MCF 10A (cell line): Measurements from ENCODE around the gene FOXP1. TPM values are rescaled to one million over a fixed set of nuclear protein-coding genes. Genes with fewer than 3 reads are reported as not detected.

Source experiments
- BruUV-seq: library from RNA; stranded (reverse); fragments of 400-500 nt; replicated peaks from 2 replicates; lab custom pipeline; 2021; lab: Mats Ljungman, UMichigan
- CTCF ChIA-PET: fragments of 300-600 bp; sonication (Branson Sonifier 250); formaldehyde crosslinking; extraction: SDS; loops from one replicate; lab custom pipeline; 2021; ENCODE audit warnings: antibody characterized with exemption, inconsistent platforms; lab: Yijun Ruan, JAX
- POLR2A ChIA-PET: fragments of 300-600, 350-650 bp; sonication (Branson Sonifier 250); formaldehyde crosslinking; extraction: SDS; loops from one replicate; lab custom pipeline; 2020; ENCODE audit warnings: antibody characterized with exemption, inconsistent platforms; lab: Yijun Ruan, JAX
- DNase-seq: peaks from one replicate; pipeline ENCODE4 v3.0.0-alpha.2; 2018; ENCODE audit not compliant: unreplicated experiment
- H3K27ac Mint-ChIP-seq: one replicate; pipeline ENCODE4 v1.8.0; 2022; ENCODE audit warnings: mild to moderate bottlenecking, low read depth, mixed read lengths; ENCODE audit not compliant: unreplicated experiment
- H3K27me3 Mint-ChIP-seq: one replicate; pipeline ENCODE4 v1.8.0; 2022; ENCODE audit warnings: mixed read lengths; ENCODE audit not compliant: insufficient read depth, unreplicated experiment
- H3K36me3 Mint-ChIP-seq: one replicate; pipeline ENCODE4 v1.8.0; 2022; ENCODE audit warnings: mild to moderate bottlenecking, moderate library complexity, mixed read lengths; ENCODE audit not compliant: insufficient read depth, unreplicated experiment
- H3K4me1 Mint-ChIP-seq: one replicate; pipeline ENCODE4 v1.8.0; 2022; ENCODE audit warnings: mixed read lengths; ENCODE audit not compliant: insufficient read depth, unreplicated experiment
- H3K4me3 Mint-ChIP-seq: one replicate; pipeline ENCODE4 v1.8.0; 2022; ENCODE audit warnings: mild to moderate bottlenecking, moderate library complexity, mixed read lengths; ENCODE audit not compliant: unreplicated experiment
- H3K9me3 Mint-ChIP-seq: one replicate; pipeline ENCODE4 v1.8.0; 2022; ENCODE audit warnings: mixed read lengths; ENCODE audit not compliant: unreplicated experiment
- intact Hi-C: fragments of 100-400 bp; cut with micrococcal nuclease; formaldehyde crosslinking; loops from 2 replicates; pipeline ENCODE4 v1.14.1; 2022
- total RNA-seq: library from RNA; stranded (reverse); gene quantifications from 2 replicates; pipeline ENCODE4 v1.2.3, GENCODE V29; 2022
- TF ChIP-seq, protein P1 (sequence below): fragments of 200-600 bp; IDR thresholded peaks from one replicate; pipeline ENCODE4 v1.8.0; 2022; ENCODE audit warnings: antibody characterized with exemption, mild to moderate bottlenecking; ENCODE audit not compliant: unreplicated experiment

The FOXP1 gene
- total RNA-seq, 1 experiment from 2014 or later = 49.0 TPM

DNA sequence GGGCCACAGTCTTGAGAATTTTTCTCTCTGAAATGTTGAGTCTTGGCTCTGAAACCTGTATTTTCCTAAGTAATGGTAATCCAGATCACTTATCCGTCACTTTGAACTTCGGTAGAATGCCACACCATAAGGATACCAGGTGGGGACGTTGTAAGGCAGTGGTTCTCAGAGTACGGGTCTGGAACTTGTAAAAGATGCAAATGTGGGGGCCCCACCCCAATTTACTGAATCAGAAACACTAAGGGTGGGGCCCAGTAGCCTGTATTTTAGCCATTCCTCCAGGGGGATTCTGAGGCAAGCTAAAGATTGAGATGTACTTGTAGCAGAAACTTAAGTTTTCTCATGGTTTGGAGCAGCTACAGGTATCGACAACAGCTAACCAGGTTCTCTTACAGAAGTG is 555.3 kb downstream of the FOXP1 start:
- Mint-ChIP-seq H3K9me3 (no peaks in the 10 kb centered on the region), H3K36me3 (peaks cover 29% of the 10 kb centered on the region), H3K27ac (no peak overlapping the region), H3K4me3 (no peak overlapping the region), H3K4me1 (peaks cover 21% of the 10 kb centered on the region), H3K27me3 (no peaks in the 10 kb centered on the region)
- intact Hi-C loops = no loop called here
- ChIA-PET POLR2A (interaction anchor here (0.7 to 1.1 kb wide), 2 partner anchors 9 to 30 kb away, joined by 3 to 4 read pairs; no protein-coding TSS in a partner anchor), CTCF (no interaction called here)
- no peak for DNase-seq
- BruUV-seq = no TSS peak
- TF ChIP-seq, protein P1, sequence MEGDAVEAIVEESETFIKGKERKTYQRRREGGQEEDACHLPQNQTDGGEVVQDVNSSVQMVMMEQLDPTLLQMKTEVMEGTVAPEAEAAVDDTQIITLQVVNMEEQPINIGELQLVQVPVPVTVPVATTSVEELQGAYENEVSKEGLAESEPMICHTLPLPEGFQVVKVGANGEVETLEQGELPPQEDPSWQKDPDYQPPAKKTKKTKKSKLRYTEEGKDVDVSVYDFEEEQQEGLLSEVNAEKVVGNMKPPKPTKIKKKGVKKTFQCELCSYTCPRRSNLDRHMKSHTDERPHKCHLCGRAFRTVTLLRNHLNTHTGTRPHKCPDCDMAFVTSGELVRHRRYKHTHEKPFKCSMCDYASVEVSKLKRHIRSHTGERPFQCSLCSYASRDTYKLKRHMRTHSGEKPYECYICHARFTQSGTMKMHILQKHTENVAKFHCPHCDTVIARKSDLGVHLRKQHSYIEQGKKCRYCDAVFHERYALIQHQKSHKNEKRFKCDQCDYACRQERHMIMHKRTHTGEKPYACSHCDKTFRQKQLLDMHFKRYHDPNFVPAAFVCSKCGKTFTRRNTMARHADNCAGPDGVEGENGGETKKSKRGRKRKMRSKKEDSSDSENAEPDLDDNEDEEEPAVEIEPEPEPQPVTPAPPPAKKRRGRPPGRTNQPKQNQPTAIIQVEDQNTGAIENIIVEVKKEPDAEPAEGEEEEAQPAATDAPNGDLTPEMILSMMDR = no peak

DNA sequence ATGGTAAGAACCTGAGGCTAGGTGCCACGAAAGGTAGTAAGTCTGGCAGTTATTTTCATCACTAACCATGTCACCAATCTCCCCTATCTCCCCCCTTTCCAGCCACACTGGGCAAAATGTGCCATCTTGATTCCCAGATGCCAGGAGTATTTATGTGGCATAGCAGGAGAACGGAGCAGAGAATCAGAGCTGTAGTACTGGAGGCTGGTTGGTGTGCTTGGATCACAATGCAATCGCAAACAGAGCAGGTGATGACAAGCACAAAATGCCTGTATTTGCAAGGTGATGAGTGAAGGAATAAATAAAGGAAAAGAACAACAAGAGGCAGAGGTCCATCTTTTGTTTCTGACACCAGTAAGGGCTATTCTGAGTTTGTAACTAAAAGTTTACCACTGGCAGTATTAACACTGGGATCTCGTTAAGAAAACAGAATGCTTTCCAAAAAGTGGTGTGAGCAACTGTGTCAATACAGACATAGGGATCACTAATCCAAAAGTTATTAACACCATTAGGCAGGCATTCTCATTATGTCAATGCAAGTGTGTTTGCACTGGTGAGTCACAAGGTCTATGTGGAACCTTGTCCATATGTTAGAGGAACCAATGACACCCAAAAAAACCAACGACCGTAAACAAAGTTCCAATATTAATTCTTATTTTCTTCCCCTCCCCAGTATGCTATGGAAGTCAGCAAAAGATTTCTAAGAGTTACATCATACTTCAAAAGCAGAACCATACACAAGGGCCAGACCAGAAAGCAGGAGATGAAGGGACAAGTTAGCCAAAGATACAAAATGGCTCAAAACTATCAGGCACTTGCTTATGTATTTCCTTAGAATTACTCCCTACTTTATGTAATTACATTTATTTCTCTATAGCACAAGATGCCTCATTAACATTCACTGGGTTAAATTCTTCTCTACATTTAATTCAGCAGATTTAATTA is 556.6 kb downstream of the FOXP1 start:
- Mint-ChIP-seq H3K4me3 (no peak overlapping the region), H3K9me3 (no peaks in the 10 kb centered on the region), H3K27me3 (no peaks in the 10 kb centered on the region), H3K27ac (no peak overlapping the region), H3K36me3 (peaks cover 25% of the 10 kb centered on the region), H3K4me1 (peaks cover 26% of the 10 kb centered on the region)
- ChIA-PET POLR2A (interaction anchor here (1.1 kb wide), 1 partner anchor 10 kb away, joined by 4 read pairs; no protein-coding TSS in a partner anchor), CTCF (interaction anchor here (0.9 kb wide), 1 partner anchor 42 kb away, joined by 3 read pairs; no protein-coding TSS in a partner anchor)
- intact Hi-C loops = no loop called here
- TF ChIP-seq, protein P1 = no peak
- no peak for DNase-seq
- BruUV-seq = no TSS peak

DNA sequence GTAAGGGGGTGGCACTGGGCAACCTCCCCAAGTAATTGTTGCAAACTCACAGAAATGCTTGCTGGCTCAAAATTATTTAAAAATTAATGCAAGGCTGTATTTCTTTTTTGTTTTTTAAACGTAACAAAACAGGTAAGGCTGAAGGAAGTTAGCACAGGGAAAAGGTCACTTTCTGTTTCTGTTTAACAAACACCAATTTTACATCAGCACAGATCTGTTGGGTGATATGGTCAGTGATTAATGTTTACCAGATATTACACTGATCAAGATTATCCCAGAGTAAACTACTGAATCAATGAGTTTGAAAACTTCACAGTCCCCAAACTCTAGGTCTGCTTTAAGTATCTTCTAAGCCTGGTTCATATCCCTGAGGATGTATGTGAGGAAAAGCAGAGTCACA is 558.0 kb downstream of the FOXP1 start:
- Mint-ChIP-seq H3K27me3 (no peaks in the 10 kb centered on the region), H3K4me3 (no peak overlapping the region), H3K27ac (no peak overlapping the region), H3K9me3 (no peaks in the 10 kb centered on the region), H3K36me3 (peaks cover 20% of the 10 kb centered on the region), H3K4me1 (peaks cover 23% of the 10 kb centered on the region)
- no peak for DNase-seq
- ChIA-PET POLR2A (no interaction called here), CTCF (interaction anchor here (0.9 kb wide), 1 partner anchor 44 kb away, joined by 3 read pairs; no protein-coding TSS in a partner anchor)
- TF ChIP-seq, protein P1 = no peak
- intact Hi-C loops = no loop called here
- BruUV-seq = no TSS peak

DNA sequence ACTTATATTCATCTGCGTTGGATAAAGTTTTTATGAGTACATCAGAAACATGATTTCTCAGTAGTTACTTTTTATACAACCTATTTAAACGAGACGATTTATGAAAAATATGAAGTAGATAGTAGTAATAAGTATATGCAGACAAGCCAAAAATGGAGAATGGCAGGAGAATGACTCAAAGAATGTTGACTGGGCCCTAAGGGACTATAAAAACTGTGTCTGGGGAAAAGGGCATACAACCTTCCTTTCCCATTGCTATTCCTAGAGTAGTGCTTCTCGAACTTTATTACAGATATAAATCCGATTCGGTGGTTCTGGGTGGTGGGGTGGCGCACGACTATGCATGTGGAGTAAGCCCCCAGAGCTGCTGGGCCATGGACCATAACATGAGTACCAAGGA is 558.5 kb downstream of the FOXP1 start:
- TF ChIP-seq, protein P1 = no peak
- H3K27ac Mint-ChIP-seq = no peak overlapping the region
- no peaks in the 10 kb centered on the region for H3K9me3 Mint-ChIP-seq
- peaks cover 17% of the 10 kb centered on the region for H3K36me3 Mint-ChIP-seq
- intact Hi-C loops = no loop called here
- H3K4me1 Mint-ChIP-seq = peaks cover 23% of the 10 kb centered on the region
- ChIA-PET POLR2A (interaction anchor here (0.7 kb wide), 1 partner anchor 31 kb away, joined by 3 read pairs; no protein-coding TSS in a partner anchor), CTCF (no interaction called here)
- BruUV-seq = no TSS peak
- H3K27me3 Mint-ChIP-seq = no peaks in the 10 kb centered on the region
- no peak overlapping the region for H3K4me3 Mint-ChIP-seq
- no peak for DNase-seq
